Fibroblast of villous mesenchyme (primary cell): ENCODE results near the gene LLGL2. TPM values are rescaled to one million over a fixed set of nuclear protein-coding genes. Genes with fewer than 3 reads are reported as not detected.

ENCODE experiments used
- DNase-seq: peaks from one replicate; pipeline ENCODE4 v3.0.0-alpha.2; 2010; ENCODE audit warnings: low read depth
- H3K4me3 ChIP-seq: 2 replicates; pipeline ENCODE4 v1.5.1; 2011; ENCODE audit warnings: low read depth, mild to moderate bottlenecking, low read length
- total RNA-seq: library from RNA; depleted of rRNA; stranded (reverse); fragments of >200 nt; gene quantifications from 2 replicates; pipeline ENCODE4 v1.2.3, GENCODE V29; 2012
- TF ChIP-seq, protein P1 (sequence below): IDR thresholded peaks from 2 replicates; pipeline ENCODE4 v1.5.1; 2012; ENCODE audit warnings: low read depth, mild to moderate bottlenecking, low read length; ENCODE audit not compliant: insufficient read depth

LLGL2 gene
- total RNA-seq, 1 donor: 2.2 TPM

DNA sequence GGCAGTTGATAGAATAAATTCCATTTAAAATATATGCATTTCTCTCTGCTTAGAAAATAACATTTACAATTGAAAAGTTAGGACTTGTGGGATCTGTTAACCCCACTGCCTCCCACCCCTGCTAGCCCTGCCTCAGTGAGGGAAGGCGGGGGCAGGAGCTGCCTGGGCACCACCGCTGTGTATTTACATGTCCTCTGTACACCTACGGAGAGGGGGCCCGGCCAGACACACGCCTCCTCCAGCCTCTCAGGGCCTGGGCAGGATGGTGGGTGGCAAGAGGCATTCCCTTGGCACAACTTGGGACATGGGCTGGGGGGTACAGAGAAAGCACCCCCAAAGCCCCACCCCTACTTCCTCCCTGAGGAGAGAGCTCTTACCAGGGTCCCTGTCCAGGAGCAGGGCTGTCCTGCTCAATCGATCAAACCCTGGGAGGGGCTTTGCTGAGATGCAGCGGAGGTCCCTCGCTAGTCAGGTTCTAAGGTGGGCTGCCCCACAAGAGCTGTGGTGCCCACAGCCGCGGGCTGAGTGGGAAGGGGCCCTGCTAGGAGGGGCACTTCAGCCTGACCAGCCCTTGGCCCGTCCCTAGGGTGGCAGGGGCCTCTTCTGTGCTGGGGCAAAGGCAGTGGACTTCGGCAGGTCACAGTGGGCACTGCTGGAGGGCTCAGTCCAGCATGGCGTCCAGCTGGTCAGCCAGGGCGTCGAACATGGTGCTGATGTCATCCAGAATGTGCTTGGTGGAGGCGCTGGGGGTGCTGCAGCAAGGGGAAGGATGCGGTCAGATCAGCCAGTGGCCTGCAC lies 24.9 kb upstream of the LLGL2 start:
- DNase-seq: no peak
- TF ChIP-seq, protein P1, sequence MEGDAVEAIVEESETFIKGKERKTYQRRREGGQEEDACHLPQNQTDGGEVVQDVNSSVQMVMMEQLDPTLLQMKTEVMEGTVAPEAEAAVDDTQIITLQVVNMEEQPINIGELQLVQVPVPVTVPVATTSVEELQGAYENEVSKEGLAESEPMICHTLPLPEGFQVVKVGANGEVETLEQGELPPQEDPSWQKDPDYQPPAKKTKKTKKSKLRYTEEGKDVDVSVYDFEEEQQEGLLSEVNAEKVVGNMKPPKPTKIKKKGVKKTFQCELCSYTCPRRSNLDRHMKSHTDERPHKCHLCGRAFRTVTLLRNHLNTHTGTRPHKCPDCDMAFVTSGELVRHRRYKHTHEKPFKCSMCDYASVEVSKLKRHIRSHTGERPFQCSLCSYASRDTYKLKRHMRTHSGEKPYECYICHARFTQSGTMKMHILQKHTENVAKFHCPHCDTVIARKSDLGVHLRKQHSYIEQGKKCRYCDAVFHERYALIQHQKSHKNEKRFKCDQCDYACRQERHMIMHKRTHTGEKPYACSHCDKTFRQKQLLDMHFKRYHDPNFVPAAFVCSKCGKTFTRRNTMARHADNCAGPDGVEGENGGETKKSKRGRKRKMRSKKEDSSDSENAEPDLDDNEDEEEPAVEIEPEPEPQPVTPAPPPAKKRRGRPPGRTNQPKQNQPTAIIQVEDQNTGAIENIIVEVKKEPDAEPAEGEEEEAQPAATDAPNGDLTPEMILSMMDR: no peak
- H3K4me3 ChIP-seq: no peak overlapping the region

DNA sequence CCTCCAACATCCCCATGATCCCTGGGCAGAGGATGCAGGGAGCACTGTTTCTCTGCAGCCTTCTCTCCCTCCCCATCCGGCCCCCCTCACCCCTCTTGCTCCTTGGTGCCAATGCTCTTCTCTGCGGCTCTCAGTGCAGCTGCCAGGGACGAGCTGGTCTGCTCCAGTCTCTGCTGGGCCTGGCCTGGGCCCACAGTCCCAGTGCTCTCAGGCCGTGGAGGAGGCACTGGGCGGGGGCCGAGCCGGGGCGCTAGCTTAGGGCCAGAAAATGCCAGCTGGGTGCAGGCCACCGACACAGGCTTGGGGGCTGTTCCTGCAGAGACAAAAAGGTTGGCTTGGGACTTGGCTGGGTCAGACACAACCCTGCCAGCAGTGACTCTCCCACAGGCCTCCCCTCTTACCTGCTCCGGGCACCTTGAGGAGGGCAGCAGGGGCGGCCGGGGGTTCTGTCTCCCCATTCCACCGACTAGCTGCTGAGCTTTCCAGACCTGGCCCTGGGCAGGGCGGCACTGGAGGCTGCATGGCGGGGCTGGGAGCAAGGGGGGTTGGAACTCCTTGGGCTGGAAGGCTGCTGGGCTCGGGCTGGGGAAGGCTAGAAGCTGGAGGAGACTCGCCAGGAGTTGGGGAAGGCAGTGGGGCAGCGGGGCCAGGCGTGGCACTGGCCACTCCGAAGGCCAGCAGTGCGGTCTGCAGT lies 24.0 kb upstream of the LLGL2 start:
- TF ChIP-seq, protein P1: no peak
- no peak for DNase-seq
- no peak overlapping the region for H3K4me3 ChIP-seq

DNA sequence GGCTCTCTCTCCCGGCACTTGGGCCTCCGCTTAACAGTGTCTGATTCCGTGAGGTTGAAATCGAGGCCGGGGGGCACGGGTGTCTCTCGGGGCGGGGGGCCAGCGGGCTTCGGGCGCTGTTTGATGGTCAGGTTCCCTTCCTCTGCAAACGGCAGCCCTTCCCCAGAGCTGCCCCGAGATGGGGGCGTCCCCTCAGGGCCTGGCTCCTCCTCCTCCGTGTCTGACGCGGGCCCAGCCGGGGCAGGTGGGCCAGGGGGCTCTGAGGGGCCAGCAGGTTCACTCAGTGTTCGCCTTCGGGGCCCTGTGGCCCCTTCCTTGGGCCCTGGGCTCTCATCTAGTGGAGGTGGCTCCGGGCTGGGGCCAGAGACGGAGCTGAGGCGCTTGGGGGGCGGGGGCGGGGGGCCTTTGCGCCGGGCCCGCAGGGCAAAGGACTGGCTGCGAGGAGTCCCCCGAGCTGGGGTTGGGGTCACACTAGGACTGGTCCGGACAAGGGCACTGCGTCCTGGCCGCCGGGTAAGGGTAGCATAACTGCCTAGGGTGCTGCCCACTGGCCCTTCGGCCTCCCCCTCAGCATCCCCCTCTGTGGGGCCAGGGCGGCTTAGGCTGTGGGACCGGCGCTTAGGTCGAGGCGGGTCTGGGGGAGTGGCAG lies 23.3 kb upstream of the LLGL2 start:
- TF ChIP-seq, protein P1: no peak
- DNase-seq: no peak
- H3K4me3 ChIP-seq: no peak overlapping the region

DNA sequence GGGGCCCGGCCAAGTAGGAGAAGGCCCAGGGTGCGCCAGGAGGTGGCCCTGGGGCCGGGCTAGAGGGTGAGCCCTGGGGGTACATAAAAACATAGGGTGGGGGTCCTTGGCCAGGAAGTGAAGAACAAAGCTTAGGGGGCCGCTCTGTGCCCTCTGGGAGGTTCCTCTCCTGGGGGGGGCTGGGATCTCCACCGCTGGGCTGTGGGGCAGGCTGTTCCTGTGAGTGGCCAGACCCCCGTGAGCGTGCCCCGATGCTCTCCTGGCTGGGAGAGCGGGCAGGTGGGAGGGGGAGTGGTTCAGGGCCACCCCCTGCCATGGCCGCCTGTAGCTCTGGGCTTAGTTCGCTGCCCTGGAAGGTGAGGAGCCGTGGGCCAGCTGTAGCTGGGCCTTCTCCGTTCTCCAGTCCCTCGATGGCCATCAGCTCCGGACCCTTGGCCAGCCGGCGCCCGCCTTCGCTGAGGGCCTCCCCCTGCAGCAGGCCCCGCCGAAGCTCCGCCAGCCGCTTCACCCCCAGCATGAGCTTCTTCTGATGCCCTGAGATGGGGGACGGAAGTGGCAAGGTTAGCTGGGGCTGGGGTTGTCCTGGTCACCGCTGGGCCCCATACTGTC lies 22.7 kb upstream of the LLGL2 start:
- TF ChIP-seq, protein P1: no peak

DNA sequence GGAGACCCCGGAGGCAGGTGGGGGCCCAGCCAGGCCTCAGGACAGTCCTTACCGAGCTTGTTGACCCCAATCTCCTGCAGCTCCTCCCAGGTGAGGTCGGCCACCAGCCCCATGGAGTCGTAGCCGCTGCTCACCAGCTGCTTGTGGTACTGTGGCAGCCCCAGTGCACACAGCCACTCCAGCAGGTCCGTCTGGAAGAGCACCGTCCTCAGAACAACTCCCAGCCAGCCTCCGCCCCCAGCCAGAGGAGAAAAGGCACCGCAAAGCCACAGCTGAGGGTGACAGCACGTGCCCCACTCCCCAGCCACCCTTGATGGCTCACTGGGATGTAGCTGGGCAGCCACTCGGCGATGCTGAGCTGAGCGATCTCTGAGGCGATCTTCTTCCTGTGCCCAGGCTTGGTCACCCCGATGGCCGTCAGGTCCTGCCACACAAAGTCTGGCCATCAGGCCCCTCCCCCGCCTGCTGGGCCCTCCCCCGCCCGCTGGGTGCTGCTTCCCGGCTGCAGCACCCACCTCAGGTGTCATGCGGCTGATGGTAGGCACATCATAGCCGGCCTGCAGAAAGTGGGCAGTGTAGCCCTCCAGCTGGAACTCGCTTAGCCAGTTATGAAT lies 22.1 kb upstream of the LLGL2 start:
- no peak for DNase-seq
- TF ChIP-seq, protein P1: no peak
- H3K4me3 ChIP-seq: no peak overlapping the region

More for the DNA sequence above, 22.7 kb upstream of the LLGL2 start:
- no peak for DNase-seq
- no peak overlapping the region for H3K4me3 ChIP-seq

DNA sequence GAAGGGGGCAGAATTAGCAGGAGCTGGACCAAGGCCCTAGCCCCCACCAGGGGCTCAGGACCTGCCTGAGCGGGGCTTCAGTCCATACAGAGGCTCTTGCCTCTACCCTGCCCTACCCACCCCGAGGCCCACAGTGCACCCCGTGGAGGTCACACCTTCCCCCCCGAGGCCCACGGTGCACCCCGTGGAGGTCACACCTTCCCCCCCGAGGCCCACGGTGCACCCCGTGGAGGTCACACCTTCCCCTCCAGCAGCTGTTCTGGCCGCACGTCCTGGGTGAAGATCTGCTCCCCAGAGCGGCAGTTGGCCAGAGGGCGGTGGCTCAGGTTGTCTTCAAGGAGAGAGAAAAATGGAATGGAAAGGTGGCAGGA lies 21.5 kb upstream of the LLGL2 start:
- TF ChIP-seq, protein P1: no peak
- H3K4me3 ChIP-seq: no peak overlapping the region
- DNase-seq: no peak
